Epithelial cell of prostate (primary cell): Measurements from ENCODE around the gene TOX4.
"Not testable (repeated sequence)": the region's sequence is repeated elsewhere in the genome, so short reads cannot be mapped to it uniquely, and the experiment has no call there.

ENCODE experiments used
- DNase-seq: peaks from one replicate; pipeline ENCODE4 v3.0.0-alpha.2; 2011; ENCODE audit warnings: low read depth, low spot score
- H3K27ac ChIP-seq: fragments of 450-650 bp; 2 replicates; pipeline ENCODE4 v1.5.1; 2017; ENCODE audit warnings: mild to moderate bottlenecking

Gene TOX4

DNA sequence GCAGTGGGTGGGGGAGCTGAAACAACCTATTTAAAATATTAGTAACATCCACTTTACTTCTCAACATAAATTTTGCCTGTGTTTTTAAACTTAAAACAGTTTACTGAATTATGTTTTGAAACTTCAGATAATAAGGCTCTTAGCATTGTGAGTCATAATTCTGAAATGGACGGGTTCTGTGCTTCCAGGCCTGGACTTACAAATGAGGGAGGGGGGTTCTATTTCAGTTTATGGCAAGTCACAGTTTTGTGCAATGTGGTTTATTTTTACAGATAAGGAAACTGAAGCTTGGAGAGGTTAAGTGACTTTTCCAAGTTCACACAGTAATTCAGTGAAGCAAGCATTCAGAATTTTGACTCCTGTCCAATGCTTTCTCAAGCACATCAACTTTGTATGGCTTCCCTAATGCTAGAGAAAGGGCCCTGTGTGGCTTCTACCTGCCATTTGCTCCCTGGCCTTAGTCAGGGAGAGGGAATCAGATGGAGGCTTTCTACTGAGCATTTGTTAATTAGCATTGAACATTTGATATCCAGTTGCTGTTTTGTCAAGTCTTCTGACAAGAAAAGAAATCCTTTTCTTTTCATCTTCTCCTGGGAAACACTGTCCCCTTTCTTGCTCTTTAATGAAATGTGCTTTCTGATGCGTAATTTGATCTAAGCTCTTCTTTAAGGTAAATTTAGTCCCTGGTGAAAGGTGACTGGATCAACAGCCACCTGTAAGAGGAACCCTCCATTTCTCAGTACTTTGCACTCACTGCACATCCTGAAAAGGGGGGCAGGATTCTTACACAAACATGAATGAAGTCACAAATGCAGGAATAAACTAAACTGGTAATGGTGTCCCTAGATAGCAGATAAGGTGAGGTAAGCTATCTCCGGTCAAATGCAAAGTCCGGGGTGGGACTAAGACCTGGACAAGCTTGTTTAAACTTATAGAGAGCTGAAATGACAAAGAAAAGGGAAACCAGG lies 51.7 kb downstream of the TOX4 start:
- no peak for DNase-seq
- no peak overlapping the region for H3K27ac ChIP-seq

DNA sequence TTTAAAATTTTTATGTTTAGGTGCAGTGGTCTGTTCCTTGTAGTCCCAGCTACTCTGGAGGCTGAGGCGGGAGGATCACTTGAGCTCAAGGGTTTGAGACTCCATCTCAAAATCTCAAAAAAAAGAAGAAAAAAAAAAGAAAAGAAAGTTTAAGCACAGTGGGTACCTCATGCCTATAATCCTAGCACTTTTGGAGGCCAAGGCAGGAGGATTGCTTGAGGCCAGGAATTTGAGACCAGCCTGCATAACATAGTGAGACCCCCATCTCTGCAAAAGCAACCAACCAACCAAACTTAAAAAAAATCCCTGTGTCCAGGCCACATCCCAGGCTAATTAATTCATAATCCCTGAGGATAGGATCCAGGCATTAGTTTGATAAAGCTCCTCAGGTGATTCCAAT lies 52.5 kb downstream of the TOX4 start:
- H3K27ac ChIP-seq, result no peak overlapping the region
- DNase-seq, result no peak

DNA sequence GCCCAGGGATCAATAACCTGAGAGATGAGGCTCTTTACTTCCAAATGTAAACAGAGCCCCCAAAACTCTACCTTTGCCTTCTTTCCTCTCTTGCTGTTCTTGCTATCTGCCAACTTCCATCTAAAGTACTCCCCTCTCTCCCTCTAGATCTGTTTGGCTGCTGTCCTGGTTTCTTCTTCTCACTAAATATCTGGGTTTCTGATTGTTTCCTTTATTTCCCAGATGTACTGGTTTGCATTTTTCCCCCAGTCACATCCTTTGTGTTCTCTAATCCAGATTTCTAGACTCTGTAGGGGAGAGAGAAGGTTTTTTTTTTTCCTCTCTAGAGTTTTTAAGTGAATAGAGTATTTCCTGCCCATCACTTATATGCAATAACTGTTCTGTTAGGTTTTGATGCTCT lies 56.3 kb downstream of the TOX4 start:
- no peak overlapping the region for H3K27ac ChIP-seq
- no peak for DNase-seq

DNA sequence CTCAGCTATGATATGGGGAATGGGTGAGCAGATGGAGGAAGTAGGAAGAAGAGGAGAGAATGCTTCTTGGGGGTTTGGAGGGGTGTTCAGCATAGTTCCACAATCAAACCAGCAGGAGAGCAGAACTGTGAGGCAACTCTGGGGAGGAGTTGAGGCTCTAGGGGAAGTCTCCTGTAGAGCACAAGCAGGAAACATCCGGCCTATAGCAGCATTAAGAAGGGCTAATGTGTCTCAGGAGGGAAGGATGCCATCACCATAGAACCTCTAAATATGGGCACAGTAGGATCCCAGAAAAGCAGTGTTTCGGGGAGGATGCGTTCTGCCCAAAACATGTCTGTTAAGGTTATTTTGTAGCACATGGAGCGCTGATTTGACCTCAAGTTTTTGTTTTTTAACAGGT lies 57.6 kb downstream of the TOX4 start:
- no peak for DNase-seq

DNA sequence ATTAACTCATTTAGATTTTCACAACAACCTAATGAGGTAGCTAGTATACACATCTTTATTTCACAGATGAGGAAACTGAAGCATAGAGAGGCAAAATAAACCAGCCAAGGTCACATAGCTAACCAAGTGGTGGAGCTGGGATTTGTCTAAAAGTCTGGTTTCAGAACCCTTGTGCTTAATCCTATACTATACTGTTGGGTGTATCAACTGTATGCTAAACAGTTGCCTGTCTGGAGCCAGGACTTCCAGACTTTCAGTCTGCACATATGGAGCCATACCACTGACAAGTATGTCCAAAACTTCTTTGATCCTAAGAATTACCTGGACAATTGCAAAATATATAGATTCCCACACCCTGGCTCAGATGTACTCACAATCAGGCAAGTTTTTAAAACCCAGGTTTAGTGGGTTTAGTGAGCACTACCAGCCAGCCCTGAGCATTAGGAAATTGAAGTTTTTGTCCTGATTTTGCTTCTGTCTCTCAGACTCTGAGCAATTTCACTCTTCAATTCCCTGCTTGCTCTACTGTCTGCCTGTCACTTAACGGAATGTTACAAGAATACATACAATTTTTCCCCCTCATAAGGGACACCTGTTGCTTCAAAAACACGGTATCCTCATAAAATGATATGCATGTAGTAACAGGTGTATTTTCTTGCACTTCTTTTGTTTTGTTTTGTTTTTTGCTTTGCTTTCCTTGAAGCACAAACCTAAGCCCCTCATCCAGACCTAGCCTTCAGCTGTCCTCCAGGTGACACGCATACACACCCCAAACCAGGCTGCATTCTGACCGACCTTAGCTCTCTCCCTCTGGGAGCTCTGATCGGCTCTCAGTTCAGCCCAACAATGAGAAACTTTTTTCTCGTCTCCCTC lies 58.8 kb downstream of the TOX4 start:
- H3K27ac ChIP-seq, result no peak overlapping the region
- no peak for DNase-seq

More for the DNA sequence above, 57.6 kb downstream of the TOX4 start:
- H3K27ac ChIP-seq, result no peak overlapping the region

DNA sequence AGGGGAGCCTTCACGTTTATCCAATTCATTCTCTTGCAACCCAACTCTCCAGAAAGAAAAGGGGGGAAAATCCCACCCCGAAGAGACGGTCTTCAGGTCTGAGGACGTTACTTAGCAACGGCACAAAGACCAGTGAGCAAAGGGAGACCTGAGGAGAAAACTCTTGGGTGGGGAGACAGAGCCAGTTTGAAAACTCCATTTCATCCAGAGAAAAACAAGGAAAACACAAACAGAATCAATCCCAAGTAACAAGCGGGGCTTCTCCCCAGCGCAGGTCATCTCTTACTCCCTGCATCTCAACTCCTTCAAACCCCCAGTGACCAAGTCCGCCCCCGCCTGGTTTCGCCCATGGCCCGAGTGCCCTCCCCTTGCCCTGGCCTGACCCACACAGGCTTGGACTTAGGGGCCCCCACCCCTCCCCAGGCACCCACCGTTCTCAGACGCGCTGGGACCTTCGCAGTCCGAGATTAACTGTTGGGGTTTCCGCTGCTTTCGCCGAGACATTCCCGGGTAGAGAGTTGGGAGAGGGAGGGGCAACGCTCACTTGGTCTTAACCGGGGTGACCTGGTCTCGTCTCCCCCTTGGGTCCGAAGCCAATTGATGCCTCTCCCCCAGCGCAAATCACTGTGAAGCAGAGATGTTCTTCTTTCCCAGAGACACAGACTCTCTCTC lies 59.6 kb downstream of the TOX4 start:
- H3K27ac ChIP-seq, result no peak overlapping the region

DNA sequence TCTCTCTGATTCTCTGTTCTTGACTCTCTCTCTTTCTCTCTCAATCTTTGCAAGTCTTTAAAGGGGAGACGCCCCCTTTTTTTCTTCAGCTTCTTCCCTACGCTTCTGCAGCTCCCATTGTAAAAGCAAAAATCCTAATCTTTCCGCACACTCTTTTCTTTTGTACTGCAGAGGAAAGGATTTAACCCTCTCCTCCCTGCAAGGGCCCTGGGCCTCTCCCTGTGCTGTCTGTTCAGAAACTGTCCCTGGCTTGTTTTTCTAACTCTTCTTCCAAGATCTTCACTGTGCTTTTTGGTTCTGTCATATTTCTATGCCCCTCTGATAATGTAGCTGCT lies 60.1 kb downstream of the TOX4 start:
- H3K27ac ChIP-seq, result no peak overlapping the region
- DNase-seq, result no peak

More for the DNA sequence above, 59.6 kb downstream of the TOX4 start:
- no peak for DNase-seq

DNA sequence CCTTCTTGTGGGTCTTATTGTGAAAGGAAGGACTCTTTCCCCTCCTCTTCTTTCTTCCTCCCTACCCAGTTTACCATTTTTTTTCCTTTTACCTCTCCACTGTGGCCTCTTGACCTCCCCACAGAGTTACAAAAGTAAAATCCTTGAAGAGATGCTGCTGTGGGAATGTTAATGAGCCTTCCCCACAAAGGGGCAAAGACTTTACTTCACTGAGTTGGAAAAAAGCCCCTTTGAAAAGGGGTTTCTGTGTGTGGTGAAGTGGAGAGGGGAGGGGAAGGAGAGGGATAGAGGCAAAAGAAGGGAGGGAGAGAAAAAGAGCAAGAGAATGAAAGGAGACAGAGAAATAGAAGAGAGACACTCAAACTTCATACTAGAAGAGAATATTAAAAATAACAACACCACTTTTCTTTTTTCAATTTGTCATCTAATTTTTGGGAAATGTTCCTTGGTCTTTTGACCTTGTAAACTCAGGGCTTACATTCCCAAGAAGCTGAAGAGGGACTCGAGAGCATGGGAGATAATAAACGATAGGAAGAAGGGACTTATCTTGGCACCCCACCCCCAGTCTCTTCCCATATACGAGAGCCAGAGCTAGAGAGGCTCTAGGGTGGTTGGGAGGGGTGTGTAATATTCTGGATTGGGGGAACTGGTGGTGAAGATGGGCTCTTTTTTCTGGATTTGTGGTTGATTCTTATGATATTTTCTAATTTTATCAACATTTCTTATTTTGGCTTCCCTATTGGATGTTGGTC lies 62.4 kb downstream of the TOX4 start:
- no peak overlapping the region for H3K27ac ChIP-seq
- DNase-seq, result no peak

DNA sequence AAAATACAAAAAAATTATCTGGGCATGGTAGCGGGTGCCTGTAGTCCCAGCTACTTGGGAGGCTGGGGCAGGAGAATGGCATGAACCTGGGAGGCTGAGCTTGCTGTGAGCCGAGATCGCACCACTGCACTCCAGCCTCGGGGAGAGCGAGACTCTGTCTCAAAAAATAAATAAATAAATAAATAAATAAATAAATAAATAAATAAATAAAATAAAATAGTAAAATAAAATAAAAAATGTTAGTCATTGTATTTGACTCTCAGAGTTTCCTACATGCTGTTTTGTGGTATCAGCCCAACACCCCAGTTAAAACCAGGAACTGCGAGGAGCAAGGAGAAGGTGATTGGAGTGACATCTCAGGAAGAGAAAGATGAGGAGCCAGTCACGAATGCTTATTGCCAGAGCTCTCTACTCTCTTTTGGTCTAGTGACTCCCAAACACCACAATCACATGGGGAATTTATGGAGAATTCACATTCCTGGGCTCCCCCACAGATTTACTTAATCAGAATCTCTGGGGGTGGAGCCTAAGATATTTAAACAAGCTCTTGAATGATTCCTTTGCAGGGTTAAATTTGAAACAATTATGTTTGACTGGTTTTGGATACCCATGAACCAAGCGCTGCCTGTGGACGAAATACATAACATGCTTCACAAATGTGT lies 64.5 kb downstream of the TOX4 start:
- DNase-seq, result no peak
- no peak overlapping the region for H3K27ac ChIP-seq

DNA sequence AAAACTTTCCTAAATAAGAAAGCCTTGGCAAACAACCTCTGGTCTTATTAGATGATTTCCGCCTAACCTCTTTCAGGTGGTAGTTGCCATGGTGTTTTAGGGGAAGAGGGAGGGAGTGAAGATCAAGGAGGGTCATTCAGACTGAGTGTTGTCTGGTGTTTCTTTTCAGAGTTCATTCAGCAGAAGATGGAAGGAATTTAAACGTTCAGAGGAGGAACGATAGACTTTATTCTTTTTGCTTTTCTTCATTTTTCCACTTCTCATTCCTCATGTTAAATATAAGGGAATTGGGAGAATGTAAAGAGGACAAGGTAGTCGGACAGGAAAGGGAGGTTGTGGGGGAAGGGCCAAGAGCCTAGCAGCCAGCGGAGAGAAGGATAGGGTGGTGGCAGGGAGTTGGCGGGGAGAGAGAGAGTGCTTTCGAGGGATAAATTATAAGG lies 66.5 kb downstream of the TOX4 start:
- no peak overlapping the region for H3K27ac ChIP-seq
- DNase-seq, result no peak

DNA sequence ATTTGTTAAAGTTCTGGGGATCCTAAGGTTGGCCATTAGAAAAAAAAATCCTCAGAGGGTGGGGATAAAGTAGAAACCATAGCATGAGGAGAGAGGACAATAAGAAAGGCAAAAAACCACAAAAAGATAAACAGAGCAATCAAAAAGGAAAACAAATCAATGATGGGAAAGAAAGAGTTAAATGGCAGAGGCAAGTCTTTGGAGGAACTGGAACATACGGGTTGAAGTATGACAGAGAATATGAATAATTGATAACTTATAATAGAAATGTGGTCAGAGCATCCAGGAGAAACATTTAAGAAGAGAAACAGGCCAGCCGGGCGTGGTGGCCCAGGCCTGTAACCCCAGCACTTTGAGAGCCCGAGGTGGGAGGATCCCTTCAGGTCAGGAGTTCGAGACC lies 67.0 kb downstream of the TOX4 start:
- H3K27ac ChIP-seq, result no peak overlapping the region
- DNase-seq, result no peak

DNA sequence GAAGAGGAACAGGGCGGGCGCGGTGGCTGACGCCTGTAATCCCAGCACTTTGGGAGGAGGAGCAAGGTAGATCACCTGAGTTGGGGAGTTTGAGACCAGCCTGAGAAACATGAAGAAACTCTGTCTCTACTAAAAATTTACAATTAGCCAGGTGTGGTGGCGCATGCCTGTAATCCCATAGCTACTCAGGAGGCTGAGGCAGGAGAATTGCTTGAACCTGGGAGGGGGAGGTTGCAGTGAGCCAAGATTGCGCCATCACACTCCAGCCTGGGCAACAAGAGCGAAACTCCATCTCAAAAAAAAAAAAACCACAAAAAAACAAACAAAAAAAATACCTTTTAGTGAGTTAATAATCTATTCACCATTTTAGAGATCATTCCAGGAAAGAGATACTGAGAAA lies 67.6 kb downstream of the TOX4 start:
- not testable (repeated sequence) for DNase-seq, H3K27ac ChIP-seq
